RWPE1 (cell line): ENCODE results near the gene DCD.
"Not testable (repeated sequence)": the region's sequence is repeated elsewhere in the genome, so short reads cannot be mapped to it uniquely, and the experiment has no call there.

Experiments used
- CTCF ChIA-PET: fragments of 350-600 bp; sonication (Branson Sonifier 250); formaldehyde crosslinking; extraction: SDS; loops from one replicate; lab custom pipeline; 2021; lab: Yijun Ruan, JAX
- POLR2A ChIA-PET: fragments of 400-600 bp; formaldehyde crosslinking; extraction: SDS; loops from one replicate; lab custom pipeline; 2020; ENCODE audit warnings: antibody characterized with exemption; ENCODE audit not compliant: low non-redundant PET; lab: Yijun Ruan, JAX
- DNase-seq: peaks from one replicate; pipeline ENCODE4 v3.0.0; 2012; ENCODE audit warnings: low spot score
- H3K27ac ChIP-seq: fragments of 450-650 bp; 2 replicates; pipeline ENCODE4 v1.5.1; 2017
- TF ChIP-seq, protein P1 (sequence below): fragments of 450-650 bp; conservative IDR thresholded peaks from 2 replicates; pipeline ENCODE4 v1.5.1; 2017; ENCODE audit warnings: low read depth, mild to moderate bottlenecking

Gene DCD

DNA sequence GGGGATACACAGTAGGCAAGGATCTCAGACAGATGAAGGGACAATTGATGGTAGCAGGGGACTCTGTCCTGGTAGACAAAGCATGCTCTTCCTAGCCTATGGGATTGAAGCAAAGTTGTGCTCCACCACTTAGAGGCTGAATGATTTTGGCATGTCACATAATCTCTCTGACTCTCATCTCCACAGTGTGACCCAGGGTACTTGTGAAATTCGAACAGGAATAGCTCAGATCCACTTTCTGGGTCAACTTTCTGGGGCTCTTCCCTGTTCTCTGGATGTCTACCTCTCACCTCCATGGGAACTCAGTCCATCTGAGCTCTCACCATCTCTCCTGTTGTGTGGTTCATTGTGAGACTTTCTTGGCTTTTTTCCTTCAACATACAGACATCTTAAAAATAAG, 1.7 kb upstream of the DCD start:
- H3K27ac ChIP-seq = no peak overlapping the region
- POLR2A ChIA-PET = no interaction called here
- TF ChIP-seq, protein P1, sequence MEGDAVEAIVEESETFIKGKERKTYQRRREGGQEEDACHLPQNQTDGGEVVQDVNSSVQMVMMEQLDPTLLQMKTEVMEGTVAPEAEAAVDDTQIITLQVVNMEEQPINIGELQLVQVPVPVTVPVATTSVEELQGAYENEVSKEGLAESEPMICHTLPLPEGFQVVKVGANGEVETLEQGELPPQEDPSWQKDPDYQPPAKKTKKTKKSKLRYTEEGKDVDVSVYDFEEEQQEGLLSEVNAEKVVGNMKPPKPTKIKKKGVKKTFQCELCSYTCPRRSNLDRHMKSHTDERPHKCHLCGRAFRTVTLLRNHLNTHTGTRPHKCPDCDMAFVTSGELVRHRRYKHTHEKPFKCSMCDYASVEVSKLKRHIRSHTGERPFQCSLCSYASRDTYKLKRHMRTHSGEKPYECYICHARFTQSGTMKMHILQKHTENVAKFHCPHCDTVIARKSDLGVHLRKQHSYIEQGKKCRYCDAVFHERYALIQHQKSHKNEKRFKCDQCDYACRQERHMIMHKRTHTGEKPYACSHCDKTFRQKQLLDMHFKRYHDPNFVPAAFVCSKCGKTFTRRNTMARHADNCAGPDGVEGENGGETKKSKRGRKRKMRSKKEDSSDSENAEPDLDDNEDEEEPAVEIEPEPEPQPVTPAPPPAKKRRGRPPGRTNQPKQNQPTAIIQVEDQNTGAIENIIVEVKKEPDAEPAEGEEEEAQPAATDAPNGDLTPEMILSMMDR = no peak
- CTCF ChIA-PET = interaction anchor here (0.6 kb wide), 1 partner anchor 8 kb away, joined by 3 read pairs; no protein-coding TSS in a partner anchor
- DNase-seq = no peak

GRCh38 chr12:54641554-54641953, 6.6 kb downstream of the DCD start:
- H3K27ac ChIP-seq = no peak overlapping the region
- TF ChIP-seq, protein P1 = no peak
- CTCF ChIA-PET = interaction anchor here (0.6 kb wide), 1 partner anchor 242 kb away, joined by 3 read pairs; no protein-coding TSS in a partner anchor
- no peak for DNase-seq
- POLR2A ChIA-PET = no interaction called here

DNA sequence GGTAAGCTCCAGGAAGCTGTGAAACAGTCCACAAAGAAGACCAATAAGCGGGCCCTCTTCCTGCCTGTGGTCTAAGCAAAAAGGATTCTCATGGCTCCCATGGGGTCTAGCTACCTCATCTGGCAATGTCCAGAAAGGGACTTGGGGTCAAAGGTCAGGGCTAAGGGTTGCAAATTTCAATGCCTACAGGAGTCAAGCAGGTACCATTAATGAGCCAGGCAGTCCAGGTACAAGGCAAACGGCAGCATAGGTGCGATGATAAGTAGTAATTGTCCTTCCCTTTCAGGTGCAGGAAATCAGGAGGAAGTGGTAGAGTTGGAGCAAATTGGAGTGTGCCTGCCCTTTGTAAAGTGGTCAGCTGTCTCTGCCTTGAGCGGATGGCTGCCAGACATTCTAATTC, 7.1 kb downstream of the DCD start:
- no peak for DNase-seq
- no peak overlapping the region for H3K27ac ChIP-seq
- CTCF ChIA-PET = interaction anchor here (0.6 kb wide), 1 partner anchor 241 kb away, joined by 3 read pairs; no protein-coding TSS in a partner anchor
- TF ChIP-seq, protein P1 = no peak
- POLR2A ChIA-PET = no interaction called here

DNA sequence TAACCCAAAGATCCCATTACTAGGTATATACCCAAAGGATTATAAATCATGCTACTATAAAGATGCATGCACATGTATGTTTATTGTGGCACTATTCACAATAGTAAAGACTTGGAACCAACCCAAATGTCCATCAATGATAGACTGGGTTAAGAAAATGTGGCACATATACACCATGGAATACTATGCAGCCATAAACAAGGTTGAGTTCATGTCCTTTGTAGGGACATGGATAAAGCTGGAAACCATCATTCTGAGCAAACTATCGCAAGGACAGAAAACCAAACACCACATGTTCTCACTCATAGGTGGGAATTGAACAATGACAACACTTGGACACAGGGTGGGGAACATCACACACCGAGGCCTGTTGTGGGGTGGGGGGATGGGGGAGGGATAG, 9.1 kb downstream of the DCD start:
- POLR2A ChIA-PET, H3K27ac ChIP-seq, DNase-seq, CTCF ChIA-PET: not testable (repeated sequence)

- CTCF ChIA-PET = interaction anchor here (0.7 kb wide), 1 partner anchor 39 kb away, joined by 4 read pairs; no protein-coding TSS in a partner anchor
- no peak within 1 kb of the TSS for H3K27ac ChIP-seq
- TF ChIP-seq, protein P1 = no peak
- POLR2A ChIA-PET = no interaction called here
- no peak for DNase-seq
Measured at GRCh38 chr12:54634795-54635194, 13.4 kb downstream of the DCD start, which contains the start of gene LACRT. LACRT (minus strand) TSS chr12:54634895; CDS start chr12:54634841, 54 bp downstream.

- TF ChIP-seq, protein P1 = no peak
- no peak overlapping the region for H3K27ac ChIP-seq
- ChIA-PET CTCF (interaction anchor here (0.7 to 0.8 kb wide), 2 partner anchors 13 to 30 kb away, joined by 3 read pairs; no protein-coding TSS in a partner anchor), POLR2A (no interaction called here)
- no peak for DNase-seq
Measured at GRCh38 chr12:54631988-54632728, 16.0 kb downstream of the DCD start.

GRCh38 chr12:54631551-54631950, 16.6 kb downstream of the DCD start:
- CTCF ChIA-PET = interaction anchor here (0.7 kb wide), 1 partner anchor 49 kb away, joined by 4 read pairs; no protein-coding TSS in a partner anchor
- no peak for DNase-seq
- no peak overlapping the region for H3K27ac ChIP-seq
- POLR2A ChIA-PET = no interaction called here
- TF ChIP-seq, protein P1 = no peak
